Gastroesophageal sphincter (tissue), 3 donors: ENCODE measurements around the gene TMEM14B.

Experiments used
- CTCF ChIP-seq, 4 experiments: fragments of 200-600 bp in 2 of 4; fragments of 450-650 bp in 2 of 4; sonication (generic) in 1 of 4; IDR thresholded peaks; one replicate each; pipeline ENCODE4 v1.5.1; 2017 to 2019; ENCODE audit warnings: antibody characterized with exemption in 4 of 4, mild to moderate bottlenecking in 2 of 4, moderate library complexity in 2 of 4
- POLR2AphosphoS5 ChIP-seq: sonication (generic); formaldehyde crosslinking; IDR thresholded peaks from one replicate; pipeline ENCODE4 v1.6.1; 2017; ENCODE audit warnings: antibody characterized with exemption

- TF ChIP-seq CTCF (IDR thresholded peaks at IDR 0.05) (no peak), POLR2AphosphoS5 (no peak)
Measured at GRCh38 chr6:10794239-10794638, 46.6 kb downstream of the TMEM14B start.
